ENCODE measurements around the gene SWSAP1.

DNA sequence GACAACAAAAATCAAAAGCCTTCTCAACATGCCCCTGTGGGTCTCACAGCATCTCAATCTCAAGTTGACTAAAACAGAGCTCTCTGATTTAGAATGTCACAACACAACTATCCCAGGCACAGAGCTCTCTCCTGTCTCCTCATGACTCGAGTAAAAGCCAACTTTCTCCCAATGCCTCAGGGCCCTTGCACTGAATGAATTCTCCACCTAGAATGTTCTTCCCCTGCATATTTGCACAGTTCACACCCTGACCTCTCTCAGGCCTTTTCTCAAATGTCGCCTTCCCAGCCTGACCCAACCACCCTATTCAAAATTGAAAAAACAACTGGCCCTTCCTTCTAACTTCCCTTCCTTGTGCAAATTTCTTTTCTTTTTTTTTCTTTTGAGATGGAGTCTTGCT is 3.7 kb upstream of the SWSAP1 start:
- no peak for TF ChIP-seq POLR2A (IDR thresholded peaks at IDR 0.05)
- TF ChIP-seq, protein P1, sequence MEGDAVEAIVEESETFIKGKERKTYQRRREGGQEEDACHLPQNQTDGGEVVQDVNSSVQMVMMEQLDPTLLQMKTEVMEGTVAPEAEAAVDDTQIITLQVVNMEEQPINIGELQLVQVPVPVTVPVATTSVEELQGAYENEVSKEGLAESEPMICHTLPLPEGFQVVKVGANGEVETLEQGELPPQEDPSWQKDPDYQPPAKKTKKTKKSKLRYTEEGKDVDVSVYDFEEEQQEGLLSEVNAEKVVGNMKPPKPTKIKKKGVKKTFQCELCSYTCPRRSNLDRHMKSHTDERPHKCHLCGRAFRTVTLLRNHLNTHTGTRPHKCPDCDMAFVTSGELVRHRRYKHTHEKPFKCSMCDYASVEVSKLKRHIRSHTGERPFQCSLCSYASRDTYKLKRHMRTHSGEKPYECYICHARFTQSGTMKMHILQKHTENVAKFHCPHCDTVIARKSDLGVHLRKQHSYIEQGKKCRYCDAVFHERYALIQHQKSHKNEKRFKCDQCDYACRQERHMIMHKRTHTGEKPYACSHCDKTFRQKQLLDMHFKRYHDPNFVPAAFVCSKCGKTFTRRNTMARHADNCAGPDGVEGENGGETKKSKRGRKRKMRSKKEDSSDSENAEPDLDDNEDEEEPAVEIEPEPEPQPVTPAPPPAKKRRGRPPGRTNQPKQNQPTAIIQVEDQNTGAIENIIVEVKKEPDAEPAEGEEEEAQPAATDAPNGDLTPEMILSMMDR (IDR thresholded peaks at IDR 0.05) = no peak
